NOMO-1 treated with DMSO at 0.1 percent for 48 hours (cell line): ENCODE results near the gene LOXL4.

Source experiments
- DNase-seq: peaks from one replicate; lab custom pipeline; 2025; ENCODE audit not compliant: unreplicated experiment; lab: John Stamatoyannopoulos, UW

Gene LOXL4

DNA sequence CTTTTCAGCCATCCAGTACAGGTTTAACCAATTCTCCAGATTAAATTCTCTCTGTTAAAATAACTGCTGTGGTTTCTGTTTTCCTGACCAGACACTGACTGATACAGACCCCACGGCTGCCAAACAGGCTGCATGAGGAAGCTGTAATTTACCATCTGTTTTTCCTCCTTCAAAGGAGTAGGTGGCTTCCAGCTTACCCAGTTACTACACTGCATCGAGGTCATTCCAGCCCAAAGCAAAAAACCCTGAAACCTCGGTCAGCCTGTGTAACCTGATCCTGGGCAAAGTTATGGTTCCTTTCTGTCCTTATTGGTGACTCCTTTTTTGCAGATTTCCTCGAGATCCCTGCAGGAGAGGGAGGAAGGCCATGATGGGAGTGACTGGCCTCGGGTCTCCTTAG is 27.9 kb upstream of the LOXL4 start:
- DNase-seq = peak; percentile 8

DNA sequence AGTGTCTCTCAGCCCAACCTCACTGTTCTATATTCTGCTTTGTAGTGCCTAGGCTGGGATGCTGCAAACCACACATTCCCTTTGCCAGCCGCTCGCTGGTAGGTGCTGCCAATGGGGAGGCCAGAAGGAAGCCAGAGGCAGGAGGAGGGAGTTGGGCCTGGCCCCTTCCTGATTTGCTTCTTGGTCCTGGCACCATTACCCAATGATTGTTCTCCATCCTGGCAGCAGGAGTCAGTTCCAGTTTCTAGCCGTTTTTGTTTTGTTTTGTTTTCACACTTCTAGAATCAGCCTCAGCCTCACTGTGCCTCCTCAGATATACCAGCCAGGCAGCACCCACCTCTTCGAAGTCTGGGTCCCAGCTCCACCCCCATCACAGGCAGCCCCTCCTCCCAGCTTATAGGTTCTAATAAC is 27.4 kb upstream of the LOXL4 start:
- DNase-seq = peak; percentile 59

DNA sequence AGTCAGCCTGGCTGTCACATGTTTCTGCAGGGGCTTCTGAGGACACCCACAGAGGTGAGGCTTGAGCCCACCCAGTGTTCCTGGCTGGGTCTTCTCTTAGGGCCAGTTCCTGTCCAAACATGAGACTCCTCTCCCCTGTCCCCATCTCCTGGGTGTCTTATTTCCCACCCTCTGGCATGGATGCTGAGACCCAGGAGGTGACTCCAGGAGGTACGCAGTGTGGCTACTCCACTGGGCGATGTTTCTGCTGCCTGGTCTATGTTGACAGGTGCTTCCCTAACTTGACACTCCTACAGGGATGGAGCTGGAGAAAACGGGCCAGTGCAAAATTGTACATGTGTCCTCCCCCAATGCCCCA is 26.3 kb upstream of the LOXL4 start:
- no peak for DNase-seq

DNA sequence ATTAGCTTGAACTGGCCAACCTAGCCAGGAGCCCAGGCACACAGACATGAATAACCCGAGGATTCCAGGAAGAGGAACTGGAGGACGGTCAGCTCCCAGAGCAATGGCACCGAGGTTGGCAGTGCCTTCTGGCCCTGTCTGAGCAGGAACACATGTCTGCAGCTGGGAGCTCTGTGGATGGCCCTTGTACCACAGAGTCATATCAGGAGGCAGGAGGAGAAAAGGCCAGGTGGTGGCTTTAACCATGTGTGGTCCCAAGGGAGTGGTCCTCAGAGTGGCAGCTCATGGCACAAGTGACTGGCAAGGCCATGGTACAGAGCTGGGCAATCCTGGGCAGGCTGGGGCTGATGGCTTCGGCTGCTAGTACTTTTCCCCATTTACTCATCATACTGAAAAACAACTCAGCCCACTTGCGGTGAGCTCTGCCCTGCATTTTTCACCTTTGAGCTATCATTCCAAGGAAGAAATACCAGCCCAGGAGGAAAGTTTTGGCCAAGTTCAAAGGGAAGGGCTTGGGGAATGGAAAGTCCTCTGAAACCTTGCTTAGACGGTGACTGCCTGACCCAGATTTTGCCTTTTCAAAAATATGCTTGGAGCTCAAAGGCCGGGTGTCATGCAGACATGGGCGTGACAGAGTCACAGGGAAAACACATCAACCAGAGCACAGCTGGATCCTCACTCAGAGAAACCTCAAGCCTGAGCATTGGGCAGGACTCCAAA is 25.7 kb upstream of the LOXL4 start:
- DNase-seq = no peak

DNA sequence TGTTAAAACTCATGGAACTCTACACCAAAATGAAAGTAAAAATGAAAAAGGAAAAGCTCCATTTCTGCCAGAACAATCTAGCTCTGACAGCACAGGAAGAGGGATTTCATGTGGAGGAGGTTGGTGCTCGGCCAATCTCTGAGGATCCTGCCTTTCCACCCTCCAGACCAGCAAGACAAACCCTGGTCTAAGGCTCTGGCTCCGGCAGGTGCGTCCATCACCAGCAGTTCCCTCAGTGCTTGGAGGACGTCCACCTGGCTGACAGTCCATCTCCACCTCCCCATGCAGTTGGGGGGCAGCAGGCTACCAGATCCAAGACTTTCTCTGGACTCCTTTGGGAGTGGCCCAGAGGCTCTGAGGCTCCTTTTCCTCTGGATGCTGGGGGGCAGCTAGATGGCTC is 25.0 kb upstream of the LOXL4 start:
- no peak for DNase-seq

DNA sequence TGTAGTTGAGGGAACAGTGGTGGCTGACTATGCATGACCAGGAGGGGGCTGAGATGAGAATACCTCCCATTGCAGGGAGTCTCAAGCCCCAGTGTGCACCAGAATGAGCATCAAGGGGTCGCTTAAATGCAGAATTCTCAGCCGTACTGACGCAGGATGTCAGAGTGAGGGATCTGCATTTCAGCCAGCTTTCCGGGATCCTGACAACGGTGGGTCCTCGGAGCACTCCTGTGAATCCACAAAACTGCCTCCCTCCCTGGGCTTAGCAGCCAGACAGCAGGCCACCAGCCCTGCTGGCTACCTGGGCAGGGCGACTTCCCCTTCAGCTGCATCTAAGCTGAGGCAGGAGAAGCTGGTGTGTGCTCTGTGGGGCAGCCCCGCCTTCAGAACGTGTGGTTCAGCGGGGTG is 21.8 kb upstream of the LOXL4 start:
- DNase-seq = no peak

DNA sequence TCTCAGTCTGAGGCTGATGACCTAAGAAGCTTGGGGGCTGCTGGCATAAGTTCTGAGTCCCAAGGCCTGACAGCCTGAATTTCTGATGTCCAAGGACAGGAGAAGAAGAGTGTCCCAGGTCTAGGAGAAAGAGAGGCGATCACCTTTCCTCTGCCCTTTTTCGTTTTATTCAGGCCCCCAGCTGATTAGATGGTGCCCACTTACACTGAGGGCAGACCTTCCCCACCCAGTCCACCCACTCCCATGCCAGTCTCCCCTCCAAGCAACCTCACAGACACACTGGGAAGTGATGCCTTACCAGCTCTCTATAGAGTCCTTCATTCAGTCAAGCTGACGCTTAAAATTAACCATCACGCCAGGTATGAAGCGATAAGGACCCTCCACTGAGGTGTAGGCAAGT is 19.3 kb upstream of the LOXL4 start:
- DNase-seq = no peak

DNA sequence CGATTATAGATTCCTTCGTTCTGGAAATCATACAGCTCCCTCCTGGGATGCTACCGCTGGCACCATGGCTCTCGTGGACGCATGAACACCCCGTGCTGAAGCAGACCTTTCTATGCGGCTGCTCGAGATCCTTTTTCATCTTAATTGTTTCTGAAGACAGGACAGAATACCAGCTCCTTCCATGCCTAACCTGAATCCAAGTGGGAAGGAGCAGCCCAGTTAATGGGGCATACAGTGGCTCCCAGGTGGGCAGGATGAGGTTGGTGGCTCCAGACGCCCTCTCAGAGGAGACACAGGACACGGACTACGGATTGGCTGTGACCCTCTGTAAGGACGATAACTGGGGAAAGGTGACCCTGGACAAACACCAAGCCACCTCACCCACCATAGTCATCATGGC is 18.4 kb upstream of the LOXL4 start:
- no peak for DNase-seq

DNA sequence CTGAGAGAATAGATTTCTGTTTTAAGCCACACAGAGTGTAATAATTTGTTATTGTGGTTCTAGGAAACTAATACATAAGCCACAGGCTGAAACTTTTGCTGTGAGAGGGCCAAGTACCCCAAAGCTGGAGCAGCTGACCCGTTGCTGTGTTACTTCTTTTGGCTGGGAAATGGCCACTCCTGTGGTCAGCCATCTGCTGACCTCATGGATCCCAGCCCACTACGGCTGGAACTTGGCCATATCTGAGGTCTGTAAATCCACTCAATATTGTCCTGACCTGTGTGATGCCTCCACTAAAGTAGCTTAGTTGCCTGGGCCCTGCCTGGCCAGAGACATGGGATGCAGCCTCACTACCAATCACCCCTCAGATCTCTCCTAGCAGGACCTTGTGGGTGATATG is 17.4 kb upstream of the LOXL4 start:
- DNase-seq = no peak

DNA sequence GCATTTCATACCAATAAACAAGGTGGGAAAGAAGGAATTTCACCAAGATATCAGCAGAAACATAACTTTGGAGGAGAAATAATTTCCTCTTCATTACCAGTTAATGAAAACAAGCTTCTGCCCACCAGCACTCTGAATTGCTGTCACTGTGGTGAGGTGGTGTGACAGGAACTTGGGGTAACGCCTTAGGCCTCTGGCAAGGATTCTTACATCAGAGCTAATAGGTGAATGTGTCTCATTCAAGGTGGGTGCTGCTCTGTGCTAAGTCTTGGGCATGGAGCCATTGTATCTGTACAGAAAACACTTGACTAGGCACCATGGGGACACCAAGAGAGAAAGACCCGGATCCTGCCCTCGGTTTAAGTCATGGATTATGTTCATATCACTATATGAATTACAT is 8.3 kb upstream of the LOXL4 start:
- no peak for DNase-seq

DNA sequence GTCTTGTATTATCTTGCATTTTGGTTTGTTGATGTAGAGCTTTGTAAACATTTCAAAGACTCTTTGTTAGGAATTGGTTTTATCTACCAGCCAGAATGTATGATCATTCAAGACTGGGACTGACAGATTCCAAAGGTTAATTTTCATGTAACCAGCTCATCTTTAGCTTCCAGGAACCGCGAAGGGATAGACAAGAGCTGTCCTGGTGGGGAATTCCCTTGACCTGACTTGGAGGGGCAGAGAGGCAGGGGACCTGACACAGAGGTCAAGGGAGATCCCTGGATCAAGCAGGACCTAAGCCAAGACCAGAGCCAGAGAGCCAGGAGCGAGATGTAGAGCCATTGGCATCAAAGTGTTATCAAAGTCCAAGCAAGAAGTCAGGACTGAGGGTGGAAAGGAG is 6.6 kb upstream of the LOXL4 start:
- DNase-seq = no peak

DNA sequence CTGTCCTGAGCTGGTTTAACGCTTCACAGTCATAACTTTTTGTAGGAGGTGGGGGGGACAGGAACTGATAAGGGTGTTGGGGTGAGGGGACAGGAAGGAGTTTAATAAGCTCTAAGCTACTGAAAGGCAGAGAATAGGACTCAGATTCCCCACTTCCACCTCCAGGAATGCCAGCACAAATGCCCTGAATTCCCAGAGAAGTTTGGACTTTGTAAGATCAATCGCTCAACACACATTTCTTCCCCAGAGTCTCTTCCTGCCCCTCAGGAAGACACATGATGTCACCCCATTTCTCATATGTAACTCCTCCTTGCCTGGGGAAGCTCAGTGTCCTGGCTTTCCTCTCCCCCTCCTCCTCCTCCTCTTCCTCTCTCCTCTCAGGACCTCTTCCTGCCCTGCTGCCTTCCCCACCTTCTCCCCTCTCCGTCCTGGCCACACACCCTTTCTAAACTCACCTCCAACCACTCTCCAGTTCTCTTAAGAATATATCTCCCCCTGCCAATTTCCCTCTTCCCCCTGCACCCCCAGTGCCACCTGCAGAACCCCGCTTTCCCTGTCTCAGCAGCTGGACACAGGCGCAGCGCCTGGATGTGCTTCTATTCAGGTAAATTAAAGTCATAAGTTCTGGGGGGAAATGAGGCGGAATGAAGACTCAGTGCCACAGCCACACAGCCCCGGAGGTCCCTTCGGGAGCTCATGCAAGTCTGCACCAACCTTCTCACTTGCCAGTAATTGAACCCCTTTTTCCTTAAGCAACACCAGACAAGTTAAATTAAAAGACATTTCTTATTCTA is 5.3 kb upstream of the LOXL4 start:
- no peak for DNase-seq

DNA sequence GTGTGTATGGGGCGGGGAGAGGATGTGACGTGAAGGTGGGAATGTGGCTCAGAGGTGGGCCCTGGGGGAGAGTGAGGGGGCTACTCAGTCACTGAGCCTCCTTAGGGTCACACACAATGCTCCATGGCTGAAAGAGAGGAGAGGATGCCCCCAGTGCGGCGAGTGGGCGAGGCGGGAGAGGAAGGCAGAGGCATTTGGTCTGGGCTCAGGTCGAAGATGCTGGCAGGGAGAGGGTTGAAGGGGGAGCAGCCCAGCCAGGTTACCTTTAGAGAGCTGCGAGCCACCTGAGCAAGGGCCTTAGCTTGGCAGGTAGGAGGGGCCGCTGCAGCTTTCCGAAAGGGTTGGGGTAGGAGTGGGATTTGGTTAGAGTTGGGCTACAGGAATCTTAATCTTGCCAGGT is 4.7 kb upstream of the LOXL4 start:
- DNase-seq = no peak

DNA sequence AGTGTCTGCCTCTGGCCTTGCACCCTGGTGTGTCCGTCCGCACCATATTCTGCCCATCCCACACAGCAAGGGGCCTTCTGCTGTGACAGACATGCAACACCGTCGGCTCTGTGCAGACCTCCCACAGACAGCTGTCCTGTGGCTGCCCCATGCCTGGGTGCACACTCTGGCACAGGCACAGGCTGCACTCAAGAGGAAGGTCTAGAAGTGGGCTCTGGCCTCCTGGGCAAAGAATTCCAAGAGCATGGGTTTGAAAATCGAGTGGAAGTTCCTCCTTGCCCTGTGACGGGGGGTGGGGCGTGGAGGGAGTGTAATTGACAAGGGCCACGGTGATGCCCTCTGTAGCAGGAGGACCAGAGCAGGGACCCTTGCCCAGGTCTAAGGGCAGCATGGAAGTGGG is 4.3 kb upstream of the LOXL4 start:
- DNase-seq = no peak

DNA sequence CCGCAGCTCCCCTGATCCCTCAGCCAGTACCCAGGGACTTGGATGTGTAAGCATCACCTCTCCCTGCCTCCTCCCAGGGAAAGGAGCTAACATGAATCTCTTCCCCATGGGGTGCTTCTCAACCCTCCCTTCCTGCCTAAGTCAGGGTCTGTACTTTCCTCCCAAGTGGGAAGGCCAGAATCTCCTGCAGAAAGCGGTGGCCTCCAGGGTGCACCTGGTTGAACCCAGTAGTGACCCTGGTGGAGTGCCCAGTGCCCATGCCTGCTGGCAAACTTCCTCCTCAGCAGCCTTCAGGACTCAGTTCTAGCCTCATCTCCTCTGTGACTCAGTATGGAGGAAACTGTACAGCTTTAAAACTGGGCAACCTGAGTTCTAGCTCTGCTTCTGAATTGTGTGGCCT is 2.8 kb upstream of the LOXL4 start:
- no peak for DNase-seq

DNA sequence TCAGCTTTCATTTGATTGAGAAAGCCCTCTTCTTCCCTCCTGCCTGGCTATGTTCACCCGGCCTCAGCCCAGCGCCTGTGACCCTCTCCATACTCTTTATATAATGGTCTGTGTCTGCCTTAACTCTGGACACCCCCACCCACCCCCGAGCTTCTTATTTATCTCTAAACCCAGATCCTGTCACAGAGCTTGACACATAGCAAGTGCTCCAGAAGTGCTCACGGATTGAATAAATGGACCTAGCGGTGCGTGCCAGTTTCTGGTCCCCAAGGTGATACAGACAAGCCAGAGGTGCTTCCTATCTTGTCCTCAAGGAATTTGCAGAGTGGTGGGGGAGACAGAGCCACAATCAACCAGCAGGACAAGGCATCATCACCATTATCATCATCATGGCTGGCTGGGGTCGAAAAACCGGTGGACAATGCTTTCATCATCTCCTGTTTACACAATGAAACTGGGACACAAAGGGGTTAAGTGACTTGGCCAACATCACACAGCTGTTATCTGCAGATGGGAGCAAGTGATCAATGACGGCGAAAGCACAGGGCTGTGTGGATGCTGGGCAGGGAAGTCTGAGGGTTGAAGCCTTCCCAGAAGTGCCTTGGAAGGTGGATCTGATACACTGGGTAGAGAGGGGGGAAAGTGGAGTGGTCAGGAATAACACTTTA is 2.2 kb upstream of the LOXL4 start:
- no peak for DNase-seq

DNA sequence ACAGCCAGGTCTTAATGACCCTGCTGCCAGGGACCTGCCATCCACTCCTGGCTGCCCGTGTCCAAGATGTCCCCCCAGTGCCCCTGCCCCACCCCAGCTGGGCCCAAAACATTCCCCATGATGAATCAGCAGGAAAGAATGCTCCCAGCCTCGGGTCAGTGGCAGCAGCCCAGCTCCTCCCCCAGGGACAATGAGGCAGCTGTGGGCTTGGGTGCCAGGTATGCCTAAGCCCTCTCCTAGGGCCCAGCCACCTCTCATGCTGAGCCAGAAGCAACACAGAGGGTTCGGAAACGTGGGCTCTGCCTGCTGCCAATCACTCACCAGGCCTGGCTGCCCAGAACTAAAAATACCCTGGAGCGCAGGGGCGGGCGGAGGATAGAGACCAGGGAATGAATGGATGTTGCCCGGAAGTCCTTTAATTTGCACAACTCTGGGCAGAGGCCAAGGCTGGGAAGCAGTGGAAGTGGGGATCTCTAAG is 1.5 kb upstream of the LOXL4 start:
- DNase-seq = no peak

DNA sequence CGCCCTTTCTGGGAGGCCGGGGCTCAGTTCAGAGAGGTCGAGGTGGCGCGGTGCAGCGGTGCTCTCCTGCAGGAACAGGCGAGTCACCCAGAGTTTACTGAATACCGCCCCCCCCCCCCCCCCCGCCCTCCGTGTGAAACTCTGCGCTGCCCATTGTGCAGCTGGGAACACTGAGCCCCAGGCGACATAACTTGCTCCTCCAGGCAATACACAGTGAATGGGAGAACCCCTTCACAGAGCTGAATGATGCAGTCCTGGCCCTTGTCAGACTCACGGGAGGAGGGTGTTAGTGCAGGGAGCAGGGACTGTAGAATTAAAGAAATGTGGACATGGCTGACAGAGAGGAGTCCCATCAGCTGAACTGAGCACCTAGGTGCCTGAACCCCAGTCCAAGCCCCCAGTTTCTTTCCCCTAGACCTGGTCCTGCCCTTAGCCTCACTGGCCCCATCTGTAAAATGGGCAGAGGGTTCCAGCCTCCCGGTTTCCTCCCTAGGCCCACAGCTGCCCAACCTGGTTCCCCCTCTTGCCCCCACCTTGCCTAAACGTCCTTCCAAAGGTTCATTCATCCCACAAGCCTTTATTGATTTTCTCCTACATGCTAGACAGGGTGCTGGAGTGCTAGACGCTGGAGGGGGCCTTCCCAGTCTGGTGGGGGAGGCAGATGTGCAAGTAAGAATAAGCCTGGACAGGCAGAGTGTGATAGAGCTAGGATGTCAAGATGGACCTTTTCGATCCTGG is 869 bp upstream of the LOXL4 start:
- DNase-seq = no peak

DNA sequence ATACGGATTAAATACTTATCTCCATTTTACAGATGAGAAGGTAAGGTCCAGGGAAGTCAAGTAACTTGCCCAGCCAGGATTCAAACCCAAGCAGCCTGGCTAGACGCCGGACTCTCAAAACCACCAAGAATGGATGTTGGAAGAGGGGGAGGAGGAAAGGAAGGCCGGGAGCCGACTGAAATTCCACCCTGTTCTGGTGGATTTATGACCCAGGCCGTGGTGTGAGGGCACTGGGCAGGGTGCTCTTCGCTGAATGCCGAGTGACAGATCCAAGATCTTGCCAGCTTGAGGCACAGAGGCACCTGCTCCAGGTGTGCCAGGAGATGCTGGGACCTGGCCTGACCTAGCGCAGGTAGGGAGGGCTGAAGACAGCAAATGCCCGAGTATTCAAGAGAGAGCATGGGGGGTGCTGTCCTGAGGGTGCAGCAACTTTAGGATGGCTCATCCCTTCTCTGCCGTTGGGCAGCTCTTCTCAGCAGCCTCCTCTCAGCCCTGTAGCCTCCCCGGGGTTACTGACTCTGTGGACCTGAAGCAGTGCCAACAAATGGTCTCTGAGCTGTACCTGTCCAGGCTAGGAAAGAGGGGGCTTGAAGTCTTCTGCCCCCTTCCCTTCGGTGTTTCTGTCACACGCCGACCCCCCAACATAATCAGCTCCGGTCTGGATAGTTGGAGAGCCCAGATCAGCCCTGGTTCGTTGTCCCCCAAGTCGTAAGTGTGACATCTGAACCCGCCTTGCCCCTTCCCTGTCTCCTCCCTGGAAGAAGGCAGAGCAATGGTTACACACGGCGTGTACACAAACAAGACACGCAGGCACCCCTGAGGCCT is 713 bp downstream of the LOXL4 start:
- DNase-seq = no peak

DNA sequence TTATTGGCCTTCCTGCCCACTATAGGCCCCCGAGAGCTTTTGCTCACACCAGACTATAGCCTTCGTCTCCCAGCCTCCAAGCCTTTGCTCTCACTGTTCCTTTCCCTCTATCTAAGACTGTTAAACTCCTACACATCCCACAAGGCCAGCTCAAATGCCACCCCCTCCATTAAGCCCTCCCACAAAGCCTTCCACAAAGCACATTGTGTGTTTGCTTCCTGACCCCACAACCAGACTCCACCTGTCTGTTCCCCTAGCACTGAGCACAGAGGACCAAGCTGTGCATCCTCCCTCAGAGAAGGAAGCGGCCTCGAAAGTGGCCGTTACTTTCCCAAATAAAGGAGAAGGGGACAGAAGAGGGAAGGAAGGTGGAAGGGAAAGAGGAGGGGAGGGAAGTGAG is 1.3 kb downstream of the LOXL4 start:
- DNase-seq = no peak
